Nephron (organoid): ENCODE results near the gene LRP5.
A peak's percentile ranks its signal among the peaks of the same experiment; 100 is the strongest.

Experiments
- H3K27ac Mint-ChIP-seq, 3 experiments: 2 replicates each; pipeline ENCODE4 v1.8.0; 2020; ENCODE audit warnings: mixed read lengths in 3 of 3, mild to moderate bottlenecking in 2 of 3, moderate library complexity in 1 of 3
- H3K27me3 Mint-ChIP-seq: 2 replicates; pipeline ENCODE4 v1.8.0; 2021; ENCODE audit warnings: low read depth, mild to moderate bottlenecking, moderate library complexity, mixed read lengths
- H3K36me3 Mint-ChIP-seq: 2 replicates; pipeline ENCODE4 v1.8.0; 2020; ENCODE audit warnings: low read depth, mixed read lengths
- H3K4me1 Mint-ChIP-seq: 2 replicates; pipeline ENCODE4 v1.8.0; 2020; ENCODE audit warnings: mixed read lengths
- H3K4me3 Mint-ChIP-seq, 3 experiments: 2 replicates each; pipeline ENCODE4 v1.8.0; 2020; ENCODE audit warnings: mild to moderate bottlenecking in 3 of 3, mixed read lengths in 3 of 3, moderate library complexity in 2 of 3
- H3K9me3 Mint-ChIP-seq: 2 replicates; pipeline ENCODE4 v1.8.0; 2020; ENCODE audit warnings: mixed read lengths
- TF ChIP-seq, protein P1 (sequence below), 3 experiments: fragments of 200-600 bp; sonication (generic); IDR thresholded peaks; one replicate each; pipeline ENCODE4 v1.5.0; 2021; ENCODE audit warnings: antibody characterized with exemption in 3 of 3; ENCODE audit not compliant: unreplicated experiment in 3 of 3

The LRP5 gene

DNA sequence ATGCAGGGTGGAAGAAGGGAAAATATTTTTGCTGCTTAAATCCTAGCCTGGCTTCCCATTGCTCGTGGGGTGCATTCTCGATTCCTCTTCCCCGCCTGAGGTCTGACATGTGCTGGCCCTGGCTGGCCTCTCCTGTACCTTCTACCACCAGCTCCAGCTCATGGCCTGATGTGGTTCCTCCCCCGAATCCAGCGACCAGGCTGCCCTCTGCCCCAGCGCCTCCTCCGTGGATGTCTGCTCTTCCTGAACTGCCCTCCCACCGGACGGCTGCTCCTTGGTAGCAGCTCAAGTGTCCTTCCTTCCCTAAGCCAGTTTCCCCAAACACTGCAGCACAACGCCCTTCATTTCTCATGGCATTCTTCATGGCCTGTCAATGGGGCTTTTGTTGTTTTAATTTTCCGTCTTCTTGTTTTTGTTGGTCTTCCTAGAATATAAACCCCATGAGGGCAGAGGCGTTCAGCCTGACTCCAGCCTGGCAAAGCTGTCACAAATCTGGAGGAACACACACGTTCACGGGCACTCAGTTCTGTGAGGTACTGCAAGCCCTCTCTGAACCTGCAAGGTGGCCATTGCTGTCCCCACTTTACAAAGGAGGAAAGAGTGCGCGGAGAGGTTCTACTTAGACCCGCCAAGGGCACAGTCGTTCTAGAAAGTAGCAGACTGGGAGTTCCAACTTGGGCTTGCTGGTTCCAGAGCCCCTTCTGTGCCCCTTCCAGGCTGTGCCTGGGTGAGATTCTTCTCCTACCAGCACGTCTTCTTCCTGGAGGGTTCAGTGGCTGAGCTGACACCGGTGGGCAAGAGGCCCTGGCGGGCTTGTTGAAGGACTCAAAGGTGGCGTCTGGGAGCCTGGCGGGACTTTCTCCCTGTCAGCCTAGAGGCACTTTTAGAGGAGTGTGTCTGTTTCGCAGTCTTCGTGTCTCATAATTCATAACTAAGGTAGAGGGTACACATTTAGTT is 953 bp upstream of the LRP5 start:
- Mint-ChIP-seq H3K27ac (peak overlapping the region; percentile 18 to 82 (median 71)), H3K9me3 (no peaks in the 10 kb centered on the region), H3K4me1 (peaks cover 50% of the 10 kb centered on the region), H3K4me3 (peak overlapping the region; percentile 69 to 86 (median 85)), H3K27me3 (peaks cover 14% of the 10 kb centered on the region), H3K36me3 (no peaks in the 10 kb centered on the region)
- TF ChIP-seq, protein P1, sequence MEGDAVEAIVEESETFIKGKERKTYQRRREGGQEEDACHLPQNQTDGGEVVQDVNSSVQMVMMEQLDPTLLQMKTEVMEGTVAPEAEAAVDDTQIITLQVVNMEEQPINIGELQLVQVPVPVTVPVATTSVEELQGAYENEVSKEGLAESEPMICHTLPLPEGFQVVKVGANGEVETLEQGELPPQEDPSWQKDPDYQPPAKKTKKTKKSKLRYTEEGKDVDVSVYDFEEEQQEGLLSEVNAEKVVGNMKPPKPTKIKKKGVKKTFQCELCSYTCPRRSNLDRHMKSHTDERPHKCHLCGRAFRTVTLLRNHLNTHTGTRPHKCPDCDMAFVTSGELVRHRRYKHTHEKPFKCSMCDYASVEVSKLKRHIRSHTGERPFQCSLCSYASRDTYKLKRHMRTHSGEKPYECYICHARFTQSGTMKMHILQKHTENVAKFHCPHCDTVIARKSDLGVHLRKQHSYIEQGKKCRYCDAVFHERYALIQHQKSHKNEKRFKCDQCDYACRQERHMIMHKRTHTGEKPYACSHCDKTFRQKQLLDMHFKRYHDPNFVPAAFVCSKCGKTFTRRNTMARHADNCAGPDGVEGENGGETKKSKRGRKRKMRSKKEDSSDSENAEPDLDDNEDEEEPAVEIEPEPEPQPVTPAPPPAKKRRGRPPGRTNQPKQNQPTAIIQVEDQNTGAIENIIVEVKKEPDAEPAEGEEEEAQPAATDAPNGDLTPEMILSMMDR (IDR thresholded peaks at IDR 0.05; ENCODE audit: unreplicated experiment in 3 of 3), result no peak

DNA sequence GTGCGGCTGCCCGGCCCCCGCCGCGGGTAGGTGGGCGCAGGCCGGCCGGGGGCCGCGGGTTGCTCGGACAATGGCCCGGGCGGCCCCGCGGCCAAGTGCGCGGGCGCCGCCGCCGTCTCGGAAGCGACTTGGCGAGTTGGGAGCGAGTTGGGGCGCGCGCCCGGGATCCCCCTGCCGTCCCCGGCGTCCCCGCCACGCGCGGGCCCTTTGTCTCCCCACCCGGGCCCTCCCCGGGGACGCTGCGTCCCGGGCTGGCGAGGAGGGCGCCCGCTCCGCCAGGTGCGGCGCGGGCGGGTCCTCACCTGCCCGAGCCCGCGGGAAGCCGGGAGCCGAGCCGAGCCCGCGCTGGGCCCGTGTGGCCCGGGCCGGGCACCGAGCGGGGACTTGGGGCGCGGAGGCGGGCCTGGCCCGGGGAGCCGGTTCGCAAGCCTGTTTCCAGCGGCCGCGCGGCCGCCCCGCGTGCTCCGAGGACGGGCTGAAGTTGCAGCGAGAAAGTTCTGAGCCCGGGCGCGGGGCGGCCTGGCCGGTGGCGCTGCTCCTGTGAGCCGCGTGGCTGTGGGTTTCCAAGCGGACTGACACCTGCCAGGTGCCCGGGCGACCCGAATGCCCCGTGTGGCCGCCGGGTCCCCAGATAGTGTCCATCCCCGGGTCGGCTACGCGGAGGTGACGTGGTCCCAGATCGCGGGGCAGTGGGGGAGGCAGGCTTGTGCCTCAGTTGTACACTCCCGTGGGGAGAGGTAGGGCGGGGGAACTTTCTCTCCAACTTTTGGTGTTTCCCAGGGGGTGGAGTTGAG is 586 bp downstream of the LRP5 start:
- H3K27me3 Mint-ChIP-seq, result peaks cover 12% of the 10 kb centered on the region
- TF ChIP-seq, protein P1 (IDR thresholded peaks at IDR 0.05; ENCODE audit: unreplicated experiment in 3 of 3), result no peak
- H3K36me3 Mint-ChIP-seq, result no peaks in the 10 kb centered on the region

DNA sequence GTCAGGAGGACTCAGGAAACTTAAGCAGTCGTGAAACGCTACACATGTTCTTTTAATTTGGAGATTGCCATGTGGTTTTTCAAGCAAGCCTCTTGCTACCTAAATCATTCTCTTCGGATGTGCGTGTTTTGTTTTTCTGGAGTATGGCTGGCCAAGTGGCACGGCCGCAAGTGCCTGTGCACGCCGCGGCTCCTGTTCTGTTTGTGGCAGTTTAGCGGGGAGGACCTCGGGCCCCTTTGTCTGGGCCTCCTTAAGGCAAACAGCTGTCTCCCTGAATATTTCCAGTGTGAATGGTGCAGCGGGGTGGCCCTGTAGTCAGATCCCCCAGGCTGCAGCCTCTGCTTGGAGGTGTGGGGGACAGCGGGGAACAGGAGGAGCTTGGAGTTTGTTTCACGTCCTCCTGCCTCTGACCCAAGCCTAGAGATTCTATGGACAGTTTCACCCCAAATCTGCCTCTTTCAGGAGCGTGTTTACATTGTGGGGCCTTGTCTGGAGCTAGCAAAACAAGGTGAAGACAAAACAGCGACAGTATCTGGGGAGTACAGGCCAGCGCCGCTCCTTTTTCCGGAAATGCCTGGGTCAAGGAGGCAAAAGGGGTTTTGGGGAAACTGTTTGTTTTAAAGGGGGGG is 1.3 kb downstream of the LRP5 start:
- TF ChIP-seq, protein P1 (IDR thresholded peaks at IDR 0.05; ENCODE audit: unreplicated experiment in 3 of 3), result no peak
- peak overlapping the region; percentile 89 to 100 (median 98) for H3K4me3 Mint-ChIP-seq
- no peaks in the 10 kb centered on the region for H3K36me3 Mint-ChIP-seq
- H3K4me1 Mint-ChIP-seq, result peaks cover 54% of the 10 kb centered on the region
- no peaks in the 10 kb centered on the region for H3K9me3 Mint-ChIP-seq
- peaks cover 12% of the 10 kb centered on the region for H3K27me3 Mint-ChIP-seq
- peak overlapping the region; percentile 94 to 98 (median 98) for H3K27ac Mint-ChIP-seq

More for the DNA sequence above, 586 bp downstream of the LRP5 start:
- peak overlapping the region; percentile 89 to 100 (median 98) for H3K4me3 Mint-ChIP-seq
- peak overlapping the region; percentile 94 to 98 (median 98) for H3K27ac Mint-ChIP-seq
- peaks cover 54% of the 10 kb centered on the region for H3K4me1 Mint-ChIP-seq
- H3K9me3 Mint-ChIP-seq, result no peaks in the 10 kb centered on the region

DNA sequence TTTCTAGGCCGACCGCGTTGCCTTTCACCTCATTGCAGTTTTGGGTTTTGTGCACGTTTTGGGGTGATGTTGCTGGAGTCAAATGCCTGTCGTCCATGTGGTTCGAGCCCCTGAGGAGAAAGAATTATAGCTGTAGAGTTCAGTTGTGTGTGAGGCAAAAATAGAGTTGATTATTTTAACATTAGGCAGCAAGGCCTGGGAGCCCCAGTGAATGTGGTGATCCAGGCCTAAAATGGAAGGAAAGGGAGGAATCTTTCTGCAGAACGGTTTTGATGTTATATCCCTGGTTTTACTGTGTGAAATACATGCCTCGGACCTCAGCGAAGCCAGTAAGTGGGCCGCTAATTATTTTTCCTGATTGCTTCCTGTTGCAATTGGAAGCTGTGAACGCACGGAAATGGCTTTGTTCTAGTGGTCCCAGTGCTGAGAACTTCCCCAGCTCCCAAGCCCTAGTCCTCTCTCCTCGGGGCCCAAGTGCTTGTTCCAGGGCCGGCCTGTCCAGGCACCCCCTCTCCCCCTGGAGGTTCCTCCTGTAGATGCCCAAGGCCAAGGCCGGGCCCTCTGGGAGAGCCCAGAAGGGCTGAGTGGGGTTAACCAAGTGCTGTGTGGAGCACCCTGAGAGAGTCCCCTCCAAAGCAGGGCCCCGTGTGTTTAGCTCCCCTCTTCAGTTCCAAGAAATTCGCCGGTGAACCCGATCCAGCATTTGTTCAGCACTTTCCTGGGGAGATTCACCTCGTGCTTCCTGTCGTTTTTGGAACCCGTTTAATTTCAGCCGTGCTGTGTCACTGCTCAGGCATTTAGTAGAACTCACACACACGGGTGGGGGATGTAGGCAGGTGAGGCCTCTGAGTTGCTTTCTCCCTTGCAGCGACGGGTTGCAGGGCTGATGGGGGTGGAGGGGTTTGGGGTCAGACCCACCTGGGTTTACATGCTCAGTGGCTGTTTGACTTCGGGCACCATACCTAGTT is 2.1 kb downstream of the LRP5 start:
- Mint-ChIP-seq H3K4me1 (peaks cover 53% of the 10 kb centered on the region), H3K4me3 (peak overlapping the region; percentile 89 to 100 (median 98)), H3K36me3 (peaks cover under 1% of the 10 kb centered on the region), H3K27ac (peak overlapping the region; percentile 94 to 98 (median 98)), H3K9me3 (no peaks in the 10 kb centered on the region), H3K27me3 (peaks cover 9% of the 10 kb centered on the region)
- TF ChIP-seq, protein P1 (IDR thresholded peaks at IDR 0.05; ENCODE audit: unreplicated experiment in 3 of 3), result no peak
